SK-N-SH treated with all-trans-retinoic acid at 6 μM for 48 hours (cell line): ENCODE measurements around the gene ITPRID2.

Source experiments
- ATAC-seq: fragments of 200-7000 bp; cut with Tn5 transposase; 3 replicates; pipeline ENCODE4 v1.9.1; 2020; ENCODE audit warnings: mild to moderate bottlenecking, moderate library complexity
- ARNTL ChIP-seq: fragments of 450-650 bp; formaldehyde crosslinking; IDR thresholded peaks from 2 replicates; pipeline ENCODE4 v1.5.0; 2020; ENCODE audit warnings: low read depth, mild to moderate bottlenecking, moderate library complexity, borderline replicate concordance
- BACH2 ChIP-seq: fragments of 250-450 bp; sonication (Bioruptor Pico); IDR thresholded peaks from 2 replicates; pipeline ENCODE4 v1.9.0; 2021; ENCODE audit warnings: mild to moderate bottlenecking, borderline replicate concordance
- ESRRG ChIP-seq: fragments of 250-450 bp; sonication (Bioruptor Pico); IDR thresholded peaks from 2 replicates; pipeline ENCODE4 v1.6.1; 2021; ENCODE audit warnings: mild to moderate bottlenecking
- GLIS3 ChIP-seq: fragments of 250-450 bp; sonication (Bioruptor Pico); IDR thresholded peaks from 2 replicates; pipeline ENCODE4 v1.5.0; 2020; ENCODE audit warnings: mild to moderate bottlenecking, moderate library complexity
- ISL1 ChIP-seq: fragments of 250-450 bp; sonication (Bioruptor Pico); IDR thresholded peaks from 2 replicates; pipeline ENCODE4 v2.1.2; 2022; ENCODE audit warnings: mild to moderate bottlenecking, moderate library complexity
- OSR1 ChIP-seq: fragments of 250-450 bp; sonication (Bioruptor Pico); IDR thresholded peaks from 2 replicates; pipeline ENCODE4 v1.8.0; 2022; ENCODE audit warnings: moderate library complexity, mild to moderate bottlenecking, inconsistent platforms
- PATZ1 ChIP-seq: fragments of 250-450 bp; sonication (Bioruptor Pico); IDR thresholded peaks from 2 replicates; pipeline ENCODE4 v1.8.0; 2020; ENCODE audit warnings: mild to moderate bottlenecking, moderate library complexity, borderline replicate concordance
- PPARA ChIP-seq: fragments of 250-450 bp; sonication (Bioruptor Pico); IDR thresholded peaks from 2 replicates; pipeline ENCODE4 v1.5.0; 2020; ENCODE audit warnings: mild to moderate bottlenecking, borderline replicate concordance
- RARB ChIP-seq: fragments of 250-450 bp; sonication (Bioruptor Pico); IDR thresholded peaks from 2 replicates; pipeline ENCODE4 v1.8.0; 2021; ENCODE audit warnings: mild to moderate bottlenecking, moderate library complexity
- SNAI2 ChIP-seq: fragments of 250-450 bp; sonication (Bioruptor Pico); IDR thresholded peaks from 2 replicates; pipeline ENCODE4 v1.5.0; 2020; ENCODE audit warnings: mild to moderate bottlenecking, moderate library complexity
- TCF4 ChIP-seq: fragments of 250-450 bp; sonication (Bioruptor Pico); IDR thresholded peaks from 2 replicates; pipeline ENCODE4 v1.8.0; 2021; ENCODE audit warnings: mild to moderate bottlenecking, moderate library complexity, borderline replicate concordance
- TOX ChIP-seq: fragments of 250-450 bp; sonication (Bioruptor Pico); IDR thresholded peaks from 2 replicates; pipeline ENCODE4 v1.8.0; 2021; ENCODE audit warnings: mild to moderate bottlenecking, moderate library complexity, borderline replicate concordance
- TSHZ2 ChIP-seq: fragments of 250-450 bp; sonication (Bioruptor Pico); IDR thresholded peaks from 2 replicates; pipeline ENCODE4 v1.5.0; 2020; ENCODE audit warnings: mild to moderate bottlenecking, moderate library complexity
- ZC3H10 ChIP-seq: fragments of 250-450 bp; sonication (Bioruptor Pico); IDR thresholded peaks from 2 replicates; pipeline ENCODE4 v1.5.1; 2021; ENCODE audit warnings: mild to moderate bottlenecking, moderate library complexity
- ZFP3 ChIP-seq: fragments of 250-450 bp; sonication (Bioruptor Pico); IDR thresholded peaks from 2 replicates; pipeline ENCODE4 v1.5.0; 2020; ENCODE audit warnings: mild to moderate bottlenecking, moderate library complexity
- ZFP30 ChIP-seq: fragments of 450-650 bp; formaldehyde crosslinking; IDR thresholded peaks from 2 replicates; pipeline ENCODE4 v1.5.0; 2022; ENCODE audit warnings: mild to moderate bottlenecking, moderate library complexity
- ZNF565 ChIP-seq: fragments of 450-650 bp; formaldehyde crosslinking; conservative IDR thresholded peaks from 2 replicates; pipeline ENCODE4 v1.5.0; 2020; ENCODE audit warnings: low read depth, mild to moderate bottlenecking, moderate library complexity
- ZNF70 ChIP-seq: fragments of 450-650 bp; formaldehyde crosslinking; IDR thresholded peaks from 2 replicates; pipeline ENCODE4 v1.5.0; 2020; ENCODE audit warnings: mild to moderate bottlenecking, moderate library complexity
- ZNF8 ChIP-seq: fragments of 450-650 bp; formaldehyde crosslinking; IDR thresholded peaks from 2 replicates; pipeline ENCODE4 v1.5.0; 2020; ENCODE audit warnings: mild to moderate bottlenecking, moderate library complexity
- TF ChIP-seq, protein P1 (sequence below): fragments of 250-450 bp; sonication (Bioruptor Pico); IDR thresholded peaks from 2 replicates; pipeline ENCODE4 v1.5.1; 2021; ENCODE audit warnings: mild to moderate bottlenecking, moderate library complexity
- TF ChIP-seq, protein P2 (sequence below): fragments of 250-450 bp; sonication (Bioruptor Pico); IDR thresholded peaks from 2 replicates; pipeline ENCODE4 v1.5.1; 2020; ENCODE audit warnings: low read depth, mild to moderate bottlenecking, moderate library complexity

The ITPRID2 gene

DNA sequence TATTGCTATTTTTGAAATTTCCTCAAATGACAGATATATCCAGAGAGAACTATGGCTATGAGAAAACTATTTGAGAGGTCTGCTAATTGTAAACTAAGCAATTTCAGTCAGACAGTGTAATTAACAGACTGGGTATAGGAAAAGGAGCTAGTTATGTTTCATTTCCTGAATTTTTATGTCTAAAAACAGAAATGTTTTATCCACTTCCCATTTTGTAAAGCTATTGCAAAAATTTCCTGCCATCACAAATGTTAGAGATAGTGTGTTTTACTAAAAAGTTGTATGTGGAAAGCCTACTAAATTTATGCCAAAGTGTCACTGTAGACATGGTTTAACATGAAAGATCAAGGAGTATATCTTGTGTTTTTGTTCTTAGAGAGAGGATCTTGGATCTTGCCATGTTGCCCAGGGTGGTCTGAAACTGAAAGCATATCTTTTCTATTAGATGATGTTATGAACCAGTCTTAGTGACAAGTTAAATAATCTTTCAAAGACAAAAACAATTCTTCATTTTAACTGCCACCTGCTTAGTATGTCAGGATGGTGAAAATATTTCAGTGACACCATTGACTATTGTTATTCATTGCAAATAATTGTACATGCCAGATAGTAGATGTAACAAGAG lies 40.5 kb upstream of the ITPRID2 start:
- TF ChIP-seq TCF4 (CRISPR knock-in tag) (no peak), PPARA (CRISPR knock-in tag) (no peak), OSR1 (no peak)
- TF ChIP-seq, protein P1, sequence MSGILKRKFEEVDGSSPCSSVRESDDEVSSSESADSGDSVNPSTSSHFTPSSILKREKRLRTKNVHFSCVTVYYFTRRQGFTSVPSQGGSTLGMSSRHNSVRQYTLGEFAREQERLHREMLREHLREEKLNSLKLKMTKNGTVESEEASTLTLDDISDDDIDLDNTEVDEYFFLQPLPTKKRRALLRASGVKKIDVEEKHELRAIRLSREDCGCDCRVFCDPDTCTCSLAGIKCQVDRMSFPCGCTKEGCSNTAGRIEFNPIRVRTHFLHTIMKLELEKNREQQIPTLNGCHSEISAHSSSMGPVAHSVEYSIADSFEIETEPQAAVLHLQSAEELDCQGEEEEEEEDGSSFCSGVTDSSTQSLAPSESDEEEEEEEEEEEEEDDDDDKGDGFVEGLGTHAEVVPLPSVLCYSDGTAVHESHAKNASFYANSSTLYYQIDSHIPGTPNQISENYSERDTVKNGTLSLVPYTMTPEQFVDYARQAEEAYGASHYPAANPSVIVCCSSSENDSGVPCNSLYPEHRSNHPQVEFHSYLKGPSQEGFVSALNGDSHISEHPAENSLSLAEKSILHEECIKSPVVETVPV (CRISPR knock-in tag), result no peak
- no peak for ATAC-seq

- no peak for ATAC-seq
- TF ChIP-seq TOX (CRISPR knock-in tag) (no peak), ZFP30 (CRISPR knock-in tag) (no peak), PPARA (CRISPR knock-in tag) (no peak), SNAI2 (CRISPR knock-in tag) (no peak), RARB (CRISPR knock-in tag) (no peak), PATZ1 (CRISPR knock-in tag) (no peak), GLIS3 (CRISPR knock-in tag) (no peak), BACH2 (CRISPR knock-in tag) (no peak), ZNF70 (CRISPR knock-in tag) (no peak), ZNF8 (no peak), ZNF565 (no peak), ESRRG (CRISPR knock-in tag) (no peak), ARNTL (CRISPR knock-in tag) (no peak)
- TF ChIP-seq, protein P2, sequence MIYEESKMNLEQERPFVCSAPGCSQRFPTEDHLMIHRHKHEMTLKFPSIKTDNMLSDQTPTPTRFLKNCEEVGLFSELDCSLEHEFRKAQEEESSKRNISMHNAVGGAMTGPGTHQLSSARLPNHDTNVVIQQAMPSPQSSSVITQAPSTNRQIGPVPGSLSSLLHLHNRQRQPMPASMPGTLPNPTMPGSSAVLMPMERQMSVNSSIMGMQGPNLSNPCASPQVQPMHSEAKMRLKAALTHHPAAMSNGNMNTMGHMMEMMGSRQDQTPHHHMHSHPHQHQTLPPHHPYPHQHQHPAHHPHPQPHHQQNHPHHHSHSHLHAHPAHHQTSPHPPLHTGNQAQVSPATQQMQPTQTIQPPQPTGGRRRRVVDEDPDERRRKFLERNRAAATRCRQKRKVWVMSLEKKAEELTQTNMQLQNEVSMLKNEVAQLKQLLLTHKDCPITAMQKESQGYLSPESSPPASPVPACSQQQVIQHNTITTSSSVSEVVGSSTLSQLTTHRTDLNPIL (CRISPR knock-in tag), result no peak
Measured at GRCh38 chr2:181851726-181852125, 39.8 kb upstream of the ITPRID2 start.

- no peak for ATAC-seq
- TF ChIP-seq, protein P2 (CRISPR knock-in tag), result no peak
- TF ChIP-seq ZFP3 (CRISPR knock-in tag) (no peak), ISL1 (CRISPR knock-in tag) (no peak), ZNF70 (CRISPR knock-in tag) (no peak), TCF4 (CRISPR knock-in tag) (no peak), PPARA (CRISPR knock-in tag) (no peak), ZFP30 (CRISPR knock-in tag) (no peak), TSHZ2 (no peak), PATZ1 (CRISPR knock-in tag) (no peak), GLIS3 (CRISPR knock-in tag) (no peak), RARB (CRISPR knock-in tag) (no peak), ZC3H10 (CRISPR knock-in tag) (no peak)
- TF ChIP-seq, protein P1 (CRISPR knock-in tag), result no peak
Measured at GRCh38 chr2:181853696-181854095, 37.8 kb upstream of the ITPRID2 start.
